Liver (tissue), 9 donors: Measurements from ENCODE around the gene MAP3K20. TPM values are rescaled to one million over a fixed set of nuclear protein-coding genes. Genes with fewer than 3 reads are reported as not detected.

ENCODE experiments used
- DNase-seq: peaks from one replicate; pipeline ENCODE4 v3.0.0-alpha.2; 2017; ENCODE audit warnings: low spot score
- H3K27ac ChIP-seq, 2 donors: one replicate each; pipeline ENCODE4 v1.7.0; 2013; ENCODE audit warnings: inconsistent platforms in 2 of 2, low read length in 2 of 2, control low read depth in 1 of 2, low read depth in 1 of 2, mild to moderate bottlenecking in 1 of 2
- H3K27me3 ChIP-seq, 4 donors: one replicate each; pipeline versions ENCODE4 v1.6.1 to v1.7.0; 2013; ENCODE audit warnings: low read length in 3 of 4, inconsistent platforms in 1 of 4, mild to moderate bottlenecking in 1 of 4, moderate library complexity in 1 of 4; ENCODE audit not compliant: control insufficient read depth in 4 of 4, insufficient read depth in 4 of 4
- H3K36me3 ChIP-seq, 4 donors: one replicate each; pipeline versions ENCODE4 v1.6.1 to v1.7.0; 2013; ENCODE audit warnings: low read length in 3 of 4, mild to moderate bottlenecking in 3 of 4, low read depth in 1 of 4, moderate library complexity in 1 of 4; ENCODE audit not compliant: control insufficient read depth in 4 of 4, insufficient read depth in 3 of 4
- H3K4me1 ChIP-seq, 4 donors: one replicate each; pipeline versions ENCODE4 v1.6.1 to v1.7.0; 2013; ENCODE audit warnings: low read length in 3 of 4, mild to moderate bottlenecking in 3 of 4, moderate library complexity in 1 of 4; ENCODE audit not compliant: control insufficient read depth in 4 of 4, insufficient read depth in 4 of 4
- H3K4me3 ChIP-seq, 3 donors: one replicate each; pipeline versions ENCODE4 v1.6.1 to v1.7.0; 2013; ENCODE audit warnings: low read length in 3 of 3, control low read depth in 1 of 3, low read depth in 1 of 3, mild to moderate bottlenecking in 1 of 3
- H3K9ac ChIP-seq, 2 donors: one replicate each; pipeline ENCODE4 v1.7.0; 2013; ENCODE audit warnings: low read length in 2 of 2, mild to moderate bottlenecking in 2 of 2, moderate library complexity in 2 of 2, control low read depth in 1 of 2, low read depth in 1 of 2
- H3K9me3 ChIP-seq, 4 donors: one replicate each; pipeline versions ENCODE4 v1.6.1 to v1.7.0; 2013; ENCODE audit warnings: low read length in 3 of 4; ENCODE audit not compliant: control insufficient read depth in 4 of 4
- CTCF ChIP-seq: fragments of 150-350 bp; IDR thresholded peaks from 2 replicates; pipeline ENCODE4 v1.5.1; 2017; ENCODE audit warnings: improper control_type of control experiment, low read depth, low read length; ENCODE audit not compliant: missing input control
- FOXA1 ChIP-seq: IDR thresholded peaks from 2 replicates; pipeline ENCODE4 v1.6.1; 2016; ENCODE audit warnings: antibody characterized with exemption
- FOXA2 ChIP-seq: IDR thresholded peaks from 2 replicates; pipeline ENCODE4 v1.6.1; 2016; ENCODE audit warnings: antibody characterized with exemption
- GABPA ChIP-seq, 2 donors: IDR thresholded peaks in 1 of 2; conservative IDR thresholded peaks in 1 of 2; 2 replicates each; pipeline ENCODE4 v1.6.1; 2016; ENCODE audit warnings: antibody characterized with exemption in 2 of 2, mild to moderate bottlenecking in 1 of 2, moderate library complexity in 1 of 2
- HNF4A ChIP-seq, 2 donors: conservative IDR thresholded peaks; 2 replicates each; pipeline ENCODE4 v1.6.1; 2016; ENCODE audit warnings: antibody characterized with exemption in 2 of 2, mild to moderate bottlenecking in 2 of 2
- HNF4G ChIP-seq: IDR thresholded peaks from 2 replicates; pipeline ENCODE4 v1.6.1; 2016; ENCODE audit warnings: antibody characterized with exemption
- JUND ChIP-seq, 2 donors: IDR thresholded peaks; 2 replicates each; pipeline ENCODE4 v1.6.1; 2016; ENCODE audit warnings: antibody characterized with exemption in 2 of 2
- NR2F2 ChIP-seq: IDR thresholded peaks from 2 replicates; pipeline ENCODE4 v1.6.1; 2016; ENCODE audit warnings: antibody characterized with exemption
- RAD21 ChIP-seq, 2 donors: IDR thresholded peaks; 2 replicates each; pipeline ENCODE4 v1.6.1; 2016; ENCODE audit warnings: antibody characterized with exemption in 2 of 2, mild to moderate bottlenecking in 2 of 2
- RXRA ChIP-seq, 2 donors: IDR thresholded peaks; 2 replicates each; pipeline ENCODE4 v1.6.1; 2017 to 2018; ENCODE audit warnings: antibody characterized with exemption in 2 of 2, mild to moderate bottlenecking in 1 of 2
- SP1 ChIP-seq: IDR thresholded peaks from 2 replicates; pipeline ENCODE4 v1.6.1; 2018; ENCODE audit warnings: antibody characterized with exemption, mild to moderate bottlenecking
- TAF1 ChIP-seq: conservative IDR thresholded peaks from 2 replicates; pipeline ENCODE4 v1.6.1; 2016; ENCODE audit warnings: antibody characterized with exemption, mild to moderate bottlenecking
- YY1 ChIP-seq: IDR thresholded peaks from 2 replicates; pipeline ENCODE4 v1.6.1; 2016; ENCODE audit warnings: antibody characterized with exemption, mild to moderate bottlenecking
- WGBS: extraction: QIAGEN DNeasy Blood & Tissue Kit; methylation state at CpG from one replicate; pipeline ENCODE4 v1.1.7; 2013; 5-methylcytosine and 5-hydroxymethylcytosine counted together
- polyA plus RNA-seq, 2 donors: library from polyadenylated mRNA; stranded (reverse) in 1 of 2; unstranded in 1 of 2; fragments of 200-250 nt in 1 of 2; fragments of >200 nt in 1 of 2; fragmentation: Nextera tagmentation in 1 of 2; extraction: Ambion mirVana in 1 of 2; gene quantifications; one replicate each; pipeline versions ENCODE4 v1.2.1 to v1.2.3, GENCODE V29; 2013 to 2015
- total RNA-seq, 2 donors: library from RNA; depleted of rRNA; stranded (reverse); fragments of >200 nt; gene quantifications; one replicate each; pipeline ENCODE4 v1.2.3, GENCODE V29; 2014
- TF ChIP-seq, protein P1 (sequence below): IDR thresholded peaks from 2 replicates; pipeline ENCODE4 v1.6.1; 2016; ENCODE audit warnings: antibody characterized with exemption
- TF ChIP-seq, protein P2 (sequence below): IDR thresholded peaks from 2 replicates; pipeline ENCODE4 v1.6.1; 2016; ENCODE audit warnings: antibody characterized with exemption
- TF ChIP-seq, protein P3 (sequence below): IDR thresholded peaks from 2 replicates; pipeline ENCODE4 v1.6.1; 2016; ENCODE audit warnings: antibody characterized with exemption, mild to moderate bottlenecking
- donor health status: healthy.
- donor health status: healthy.
- donor health status: healthy.
- donor health status: healthy.
- donor health status: healthy.

Gene MAP3K20
- total and polyA plus RNA-seq, 4 donors, result 9.1 to 22.6 (median 14.9) TPM

- TF ChIP-seq NR2F2, result no peak
- no peak for TF ChIP-seq JUND (IDR thresholded peaks at IDR 0.05)
- no peak for TF ChIP-seq HNF4A (conservative IDR thresholded peaks at IDR 0.05)
- TF ChIP-seq, protein P1, sequence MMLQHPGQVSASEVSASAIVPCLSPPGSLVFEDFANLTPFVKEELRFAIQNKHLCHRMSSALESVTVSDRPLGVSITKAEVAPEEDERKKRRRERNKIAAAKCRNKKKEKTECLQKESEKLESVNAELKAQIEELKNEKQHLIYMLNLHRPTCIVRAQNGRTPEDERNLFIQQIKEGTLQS, result no peak
- no peak for TF ChIP-seq RAD21 (IDR thresholded peaks at IDR 0.05)
- TF ChIP-seq, protein P2, sequence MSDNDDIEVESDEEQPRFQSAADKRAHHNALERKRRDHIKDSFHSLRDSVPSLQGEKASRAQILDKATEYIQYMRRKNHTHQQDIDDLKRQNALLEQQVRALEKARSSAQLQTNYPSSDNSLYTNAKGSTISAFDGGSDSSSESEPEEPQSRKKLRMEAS, result no peak
- no peak for TF ChIP-seq YY1
- Histone ChIP-seq H3K27ac (no peak overlapping the region), H3K36me3 (no peaks in the 10 kb centered on the region), H3K4me3 (no peak overlapping the region), H3K9me3 (no peaks in the 10 kb centered on the region), H3K4me1 (peaks cover 0 to 7% (median 2%) of the 10 kb centered on the region in 4 donors), H3K9ac (no peak overlapping the region), H3K27me3 (no peaks in the 10 kb centered on the region)
- no peak for DNase-seq
- 74% methylated on average over 2 of the region's 2 CpGs for WGBS
Observed at GRCh38 chr2:173221937-173222594, 146.4 kb downstream of the MAP3K20 start.

DNA sequence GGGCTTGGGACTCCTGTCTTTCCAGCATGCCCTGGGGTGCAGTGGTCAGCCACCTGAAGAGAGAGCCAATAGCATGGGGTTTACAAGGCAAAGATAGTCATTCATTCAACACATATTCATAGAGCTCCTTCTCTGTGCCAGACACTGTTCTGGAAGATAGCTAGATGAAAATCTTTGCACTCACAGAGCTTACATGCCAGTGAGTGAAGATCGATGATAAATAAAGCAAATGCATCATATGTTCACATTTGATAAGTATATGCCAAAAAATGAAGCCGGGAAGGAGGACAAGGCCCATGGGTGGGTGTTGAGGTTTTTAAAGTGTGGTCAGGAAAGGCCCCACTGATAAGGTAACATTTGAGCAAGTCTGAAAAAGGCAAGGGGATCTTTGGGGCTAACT, 148.2 kb downstream of the MAP3K20 start:
- no peak for DNase-seq
- TF ChIP-seq YY1 (no peak), SP1 (no peak), TAF1 (no peak), HNF4G (no peak)
- whole genome bisulfite sequencing, result 96% methylated on average over 2 of the region's 2 CpGs
- Histone ChIP-seq H3K27me3 (no peaks in the 10 kb centered on the region), H3K9me3 (no peaks in the 10 kb centered on the region), H3K9ac (no peak overlapping the region), H3K4me1 (peaks cover 2 to 11% (median 3%) of the 10 kb centered on the region in 4 donors), H3K36me3 (no peaks in the 10 kb centered on the region), H3K27ac (no peak overlapping the region), H3K4me3 (no peak overlapping the region)

DNA sequence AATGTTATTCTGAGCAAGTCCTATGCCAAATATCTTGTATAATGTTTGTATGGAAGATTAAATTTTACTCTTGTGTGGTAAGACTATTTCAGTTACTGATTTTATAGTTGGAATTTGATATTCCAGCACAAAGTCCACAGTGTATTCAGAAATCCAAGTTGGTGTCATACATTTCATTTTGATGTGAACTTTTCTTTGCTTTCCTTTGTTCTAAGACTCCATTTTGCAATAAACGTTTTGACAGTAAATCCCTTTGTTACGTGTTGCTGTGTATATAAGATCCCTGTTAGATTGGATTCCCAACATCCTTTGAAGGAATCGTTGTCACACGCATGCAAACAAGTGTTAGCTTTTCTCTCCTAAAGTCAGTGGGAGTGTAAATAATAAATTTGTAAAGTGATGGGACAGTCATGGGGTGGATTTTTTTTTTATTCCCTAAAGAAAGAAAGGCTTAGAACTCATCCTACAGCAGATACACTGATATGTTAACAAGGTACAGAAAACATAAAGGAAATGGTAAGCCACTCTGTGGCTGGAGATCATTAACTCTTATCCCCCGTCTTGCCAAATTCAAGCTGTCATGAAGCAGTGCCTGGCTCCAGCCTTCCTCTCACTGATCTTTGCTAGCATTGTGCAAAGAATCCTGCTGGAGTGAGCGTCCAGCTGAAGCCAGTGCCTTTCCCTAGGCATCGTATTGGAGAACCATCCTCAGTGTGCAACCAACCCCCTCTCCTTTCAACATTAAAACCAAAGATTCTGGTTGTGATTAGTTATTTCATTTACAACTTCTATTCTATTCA, 151.5 kb downstream of the MAP3K20 start:
- whole genome bisulfite sequencing, result 43% methylated on average over 7 of the region's 7 CpGs
- no peaks in the 10 kb centered on the region for H3K27me3 ChIP-seq
- peak; percentile 68 to 75 for TF ChIP-seq HNF4A (conservative IDR thresholded peaks at IDR 0.05)
- peak in 1 of 2 donors; percentile 10 for TF ChIP-seq RAD21 (IDR thresholded peaks at IDR 0.05)
- TF ChIP-seq SP1, result no peak
- H3K9me3 ChIP-seq, result no peaks in the 10 kb centered on the region
- no peak overlapping the region for H3K4me3 ChIP-seq
- peaks cover 0 to 2% (median 0%) of the 10 kb centered on the region in 4 donors for H3K36me3 ChIP-seq
- H3K9ac ChIP-seq, result no peak overlapping the region
- peak overlapping the region in 1 of 2 donors; percentile 16 for H3K27ac ChIP-seq
- H3K4me1 ChIP-seq, result peaks cover 3 to 16% (median 5%) of the 10 kb centered on the region in 4 donors
- no peak for DNase-seq

DNA sequence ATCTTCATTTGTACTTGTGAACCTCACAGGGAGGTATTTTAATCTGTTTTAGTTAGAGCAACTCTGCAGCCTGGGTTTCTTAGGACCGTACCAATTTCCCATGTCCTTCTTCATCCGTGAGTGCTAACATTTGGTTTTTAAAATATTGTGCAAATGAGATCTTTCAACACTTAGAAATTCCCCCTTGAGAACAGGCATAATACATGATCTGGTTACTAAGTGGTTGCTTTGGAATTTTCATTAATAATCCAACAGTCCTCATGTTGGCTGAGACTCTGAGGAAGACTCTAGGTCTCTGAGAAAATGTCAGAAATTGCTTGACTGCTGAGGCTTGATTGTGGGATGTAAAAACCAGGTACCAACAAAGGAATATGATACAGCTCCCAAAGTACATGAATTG, 153.4 kb downstream of the MAP3K20 start:
- no peaks in the 10 kb centered on the region for H3K27me3 ChIP-seq
- no peak overlapping the region for H3K9ac ChIP-seq
- H3K27ac ChIP-seq, result no peak overlapping the region
- H3K9me3 ChIP-seq, result no peaks in the 10 kb centered on the region
- H3K4me1 ChIP-seq, result peaks cover 3 to 16% (median 5%) of the 10 kb centered on the region in 4 donors
- H3K4me3 ChIP-seq, result no peak overlapping the region
- DNase-seq, result no peak
- peaks cover 0 to 8% (median 3%) of the 10 kb centered on the region in 4 donors for H3K36me3 ChIP-seq
- 89% methylated on average over 2 of the region's 2 CpGs for WGBS
- TF ChIP-seq GABPA (IDR thresholded peaks at IDR 0.05 in 1 of 2, conservative IDR thresholded peaks at IDR 0.05 in 1 of 2), result no peak
- TF ChIP-seq TAF1, result no peak
- no peak for TF ChIP-seq FOXA1
- no peak for TF ChIP-seq SP1
- no peak for TF ChIP-seq JUND (IDR thresholded peaks at IDR 0.05)
- TF ChIP-seq, protein P2, result no peak
- no peak for TF ChIP-seq FOXA2
- TF ChIP-seq, protein P3, sequence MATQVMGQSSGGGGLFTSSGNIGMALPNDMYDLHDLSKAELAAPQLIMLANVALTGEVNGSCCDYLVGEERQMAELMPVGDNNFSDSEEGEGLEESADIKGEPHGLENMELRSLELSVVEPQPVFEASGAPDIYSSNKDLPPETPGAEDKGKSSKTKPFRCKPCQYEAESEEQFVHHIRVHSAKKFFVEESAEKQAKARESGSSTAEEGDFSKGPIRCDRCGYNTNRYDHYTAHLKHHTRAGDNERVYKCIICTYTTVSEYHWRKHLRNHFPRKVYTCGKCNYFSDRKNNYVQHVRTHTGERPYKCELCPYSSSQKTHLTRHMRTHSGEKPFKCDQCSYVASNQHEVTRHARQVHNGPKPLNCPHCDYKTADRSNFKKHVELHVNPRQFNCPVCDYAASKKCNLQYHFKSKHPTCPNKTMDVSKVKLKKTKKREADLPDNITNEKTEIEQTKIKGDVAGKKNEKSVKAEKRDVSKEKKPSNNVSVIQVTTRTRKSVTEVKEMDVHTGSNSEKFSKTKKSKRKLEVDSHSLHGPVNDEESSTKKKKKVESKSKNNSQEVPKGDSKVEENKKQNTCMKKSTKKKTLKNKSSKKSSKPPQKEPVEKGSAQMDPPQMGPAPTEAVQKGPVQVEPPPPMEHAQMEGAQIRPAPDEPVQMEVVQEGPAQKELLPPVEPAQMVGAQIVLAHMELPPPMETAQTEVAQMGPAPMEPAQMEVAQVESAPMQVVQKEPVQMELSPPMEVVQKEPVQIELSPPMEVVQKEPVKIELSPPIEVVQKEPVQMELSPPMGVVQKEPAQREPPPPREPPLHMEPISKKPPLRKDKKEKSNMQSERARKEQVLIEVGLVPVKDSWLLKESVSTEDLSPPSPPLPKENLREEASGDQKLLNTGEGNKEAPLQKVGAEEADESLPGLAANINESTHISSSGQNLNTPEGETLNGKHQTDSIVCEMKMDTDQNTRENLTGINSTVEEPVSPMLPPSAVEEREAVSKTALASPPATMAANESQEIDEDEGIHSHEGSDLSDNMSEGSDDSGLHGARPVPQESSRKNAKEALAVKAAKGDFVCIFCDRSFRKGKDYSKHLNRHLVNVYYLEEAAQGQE, result no peak
- no peak for TF ChIP-seq RXRA (IDR thresholded peaks at IDR 0.05)
- no peak for TF ChIP-seq CTCF
